Vagina (tissue), 2 donors: ENCODE measurements around the gene ZNF185. TPM values are rescaled to one million over a fixed set of nuclear protein-coding genes. Genes with fewer than 3 reads are reported as not detected.

ENCODE experiments used
- DNase-seq, 2 donors: peaks; one replicate each; pipeline ENCODE4 v3.0.0-alpha.2; 2017; ENCODE audit errors: extremely low spot score in 2 of 2
- H3K27ac ChIP-seq: fragments of 200-600 bp; sonication (generic); one replicate; pipeline ENCODE4 v1.5.1; 2019
- H3K27me3 ChIP-seq: fragments of 200-600 bp; sonication (generic); one replicate; pipeline ENCODE4 v1.5.1; 2019
- H3K36me3 ChIP-seq, 2 donors: fragments of 200-600 bp; sonication (generic); one replicate each; pipeline ENCODE4 v1.5.1; 2017 to 2019
- H3K4me1 ChIP-seq: fragments of 200-600 bp; sonication (generic); one replicate; pipeline ENCODE4 v1.5.1; 2019
- H3K4me3 ChIP-seq, 2 donors: fragments of 200-600 bp; sonication (generic); 1 replicate in 1 of 2; 2 replicates in 1 of 2; pipeline ENCODE4 v1.5.1; 2016 to 2019
- H3K9me3 ChIP-seq: fragments of 200-600 bp; sonication (generic); one replicate; pipeline ENCODE4 v1.5.1; 2019
- CTCF ChIP-seq, 3 experiments: fragments of 450-650 bp in 2 of 3; fragments of 200-600 bp in 1 of 3; sonication (generic) in 1 of 3; IDR thresholded peaks; one replicate each; pipeline ENCODE4 v1.5.1; 2017 to 2019; ENCODE audit warnings: antibody characterized with exemption in 3 of 3, mild to moderate bottlenecking in 2 of 3, moderate library complexity in 2 of 3
- POLR2A ChIP-seq, 2 donors: fragments of 450-650 bp; IDR thresholded peaks; one replicate each; pipeline ENCODE4 v1.6.1; 2017; ENCODE audit warnings: antibody characterized with exemption in 2 of 2, mild to moderate bottlenecking in 2 of 2, moderate library complexity in 2 of 2
- POLR2AphosphoS5 ChIP-seq, 2 donors: sonication (generic); formaldehyde crosslinking; IDR thresholded peaks; one replicate each; pipeline ENCODE4 v1.9.0; 2017; ENCODE audit warnings: antibody characterized with exemption in 2 of 2, mild to moderate bottlenecking in 2 of 2, low read depth in 1 of 2; ENCODE audit not compliant: insufficient read depth in 1 of 2
- intact Hi-C: fragments of 100-400 bp; cut with DNase I; formaldehyde crosslinking; loops from one replicate; pipeline ENCODE4 v1.15.1; 2023
- total RNA-seq: library from RNA; depleted of rRNA; stranded (reverse); fragments of >200 nt; gene quantifications from one replicate; pipeline ENCODE4 v1.2.3, GENCODE V29; 2016

The ZNF185 gene
- total RNA-seq, 1 donor from 2014 or later = 98.2 TPM

GRCh38 chrX:152902502-152902820 is 4.6 kb downstream of the ZNF185 start:
- H3K27me3 ChIP-seq = no peaks in the 10 kb centered on the region
- no peak for DNase-seq
- H3K27ac ChIP-seq = peak overlapping the region; percentile 39
- no peak overlapping the region for H3K4me3 ChIP-seq
- H3K36me3 ChIP-seq = no peaks in the 10 kb centered on the region
- intact Hi-C loops = no loop called here
- H3K9me3 ChIP-seq = no peaks in the 10 kb centered on the region
- TF ChIP-seq POLR2AphosphoS5 (IDR thresholded peaks at IDR 0.05; ENCODE audit: insufficient read depth in 1 of 2, low read depth in 1 of 2) (no peak), CTCF (IDR thresholded peaks at IDR 0.05) (no peak), POLR2A (IDR thresholded peaks at IDR 0.05) (no peak)
- peaks cover 26% of the 10 kb centered on the region for H3K4me1 ChIP-seq

GRCh38 chrX:152903589-152903988 is 5.7 kb downstream of the ZNF185 start:
- no peak for TF ChIP-seq POLR2AphosphoS5 (IDR thresholded peaks at IDR 0.05; ENCODE audit: insufficient read depth in 1 of 2, low read depth in 1 of 2)
- TF ChIP-seq CTCF (IDR thresholded peaks at IDR 0.05) = no peak
- TF ChIP-seq POLR2A (IDR thresholded peaks at IDR 0.05) = no peak
- intact Hi-C loops = no loop called here

DNA sequence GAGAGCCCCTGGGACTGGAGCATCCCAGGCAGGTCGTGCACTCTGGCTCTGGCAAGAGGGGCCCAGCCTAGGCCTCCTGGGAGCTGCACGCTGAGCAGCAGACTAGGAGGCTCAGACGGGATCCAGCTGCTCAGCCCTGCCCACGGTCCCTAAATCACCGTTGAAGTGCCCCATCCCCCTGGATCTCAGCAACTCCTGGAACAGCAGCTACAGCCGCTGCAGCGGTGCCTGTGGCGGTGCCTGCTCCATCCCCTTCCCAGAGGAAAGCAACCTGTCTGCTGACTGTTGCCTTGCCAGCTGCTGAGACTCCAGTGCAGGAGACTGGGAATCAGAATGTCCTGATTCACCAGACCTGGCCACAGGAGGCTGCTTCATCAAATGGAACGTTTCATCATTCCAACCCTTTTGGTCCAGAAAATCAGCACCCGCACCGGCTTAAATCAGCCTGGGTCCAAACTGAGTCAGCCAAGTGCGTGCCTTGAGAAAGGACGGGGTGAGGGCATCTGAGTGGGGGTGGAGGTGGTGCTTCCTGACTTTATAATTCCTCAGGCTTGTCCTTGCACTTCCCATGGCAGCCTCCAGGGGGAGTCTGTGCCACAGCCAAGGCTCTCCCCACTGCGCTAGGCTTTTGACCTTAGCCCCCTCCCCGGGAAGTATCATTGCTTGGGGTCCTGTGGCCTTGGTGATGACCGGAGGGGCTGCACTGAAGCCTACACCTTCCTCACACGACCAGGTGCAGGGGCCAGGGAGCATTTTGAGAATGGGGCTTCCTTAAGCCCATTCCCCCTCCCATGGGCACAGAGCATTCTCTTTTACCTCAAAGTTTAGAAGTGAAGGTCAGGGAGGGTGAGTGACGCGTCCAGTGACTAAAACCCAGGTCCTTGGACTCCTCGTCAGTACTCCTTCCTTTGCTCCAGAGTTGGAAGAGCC is 6.5 kb downstream of the ZNF185 start:
- peaks cover 26% of the 10 kb centered on the region for H3K4me1 ChIP-seq
- no peaks in the 10 kb centered on the region for H3K9me3 ChIP-seq

More at GRCh38 chrX:152903589-152903988, 5.7 kb downstream of the ZNF185 start:
- Histone ChIP-seq H3K4me1 (peaks cover 26% of the 10 kb centered on the region), H3K36me3 (no peaks in the 10 kb centered on the region), H3K27ac (peak overlapping the region; percentile 31), H3K4me3 (no peak overlapping the region), H3K27me3 (no peaks in the 10 kb centered on the region), H3K9me3 (no peaks in the 10 kb centered on the region)
- no peak for DNase-seq

DNA sequence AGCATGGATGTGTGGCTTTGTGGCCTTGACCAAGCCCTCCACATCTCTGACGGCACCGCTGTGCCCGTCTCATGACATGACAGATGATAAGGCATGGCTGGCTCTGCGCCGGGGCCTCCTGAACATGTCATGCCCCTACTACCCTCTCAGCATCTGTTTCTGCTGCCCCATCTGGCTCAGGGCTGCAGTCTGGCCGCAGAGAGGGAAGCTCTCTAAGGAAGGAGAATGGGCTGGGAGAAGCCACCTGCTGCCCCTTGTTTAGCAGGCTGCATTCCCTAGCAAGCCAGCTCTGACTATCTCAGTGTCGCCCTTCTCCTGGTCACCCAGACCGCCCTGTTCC is 7.2 kb downstream of the ZNF185 start:
- intact Hi-C loops = no loop called here
- H3K36me3 ChIP-seq = no peaks in the 10 kb centered on the region
- peaks cover 26% of the 10 kb centered on the region for H3K4me1 ChIP-seq
- DNase-seq = no peak
- peak overlapping the region; percentile 36 for H3K27ac ChIP-seq
- H3K27me3 ChIP-seq = no peaks in the 10 kb centered on the region
- H3K4me3 ChIP-seq = no peak overlapping the region
- TF ChIP-seq POLR2A (IDR thresholded peaks at IDR 0.05) (no peak), CTCF (IDR thresholded peaks at IDR 0.05) (no peak), POLR2AphosphoS5 (IDR thresholded peaks at IDR 0.05; ENCODE audit: insufficient read depth in 1 of 2, low read depth in 1 of 2) (no peak)
- H3K9me3 ChIP-seq = no peaks in the 10 kb centered on the region

More for the DNA sequence above, 6.5 kb downstream of the ZNF185 start:
- H3K4me3 ChIP-seq = no peak overlapping the region
- H3K27ac ChIP-seq = peak overlapping the region; percentile 36
- no peaks in the 10 kb centered on the region for H3K36me3 ChIP-seq
- no peak for DNase-seq
- intact Hi-C loops = no loop called here
- H3K27me3 ChIP-seq = no peaks in the 10 kb centered on the region
- peak in 1 of 2 donors; percentile 41 for TF ChIP-seq POLR2AphosphoS5 (IDR thresholded peaks at IDR 0.05; ENCODE audit: insufficient read depth in 1 of 2, low read depth in 1 of 2)
- peak in 1 of 2 donors; percentile 11 for TF ChIP-seq POLR2A (IDR thresholded peaks at IDR 0.05)
- peak in 1 of 3 experiments; percentile 42 for TF ChIP-seq CTCF (IDR thresholded peaks at IDR 0.05)

DNA sequence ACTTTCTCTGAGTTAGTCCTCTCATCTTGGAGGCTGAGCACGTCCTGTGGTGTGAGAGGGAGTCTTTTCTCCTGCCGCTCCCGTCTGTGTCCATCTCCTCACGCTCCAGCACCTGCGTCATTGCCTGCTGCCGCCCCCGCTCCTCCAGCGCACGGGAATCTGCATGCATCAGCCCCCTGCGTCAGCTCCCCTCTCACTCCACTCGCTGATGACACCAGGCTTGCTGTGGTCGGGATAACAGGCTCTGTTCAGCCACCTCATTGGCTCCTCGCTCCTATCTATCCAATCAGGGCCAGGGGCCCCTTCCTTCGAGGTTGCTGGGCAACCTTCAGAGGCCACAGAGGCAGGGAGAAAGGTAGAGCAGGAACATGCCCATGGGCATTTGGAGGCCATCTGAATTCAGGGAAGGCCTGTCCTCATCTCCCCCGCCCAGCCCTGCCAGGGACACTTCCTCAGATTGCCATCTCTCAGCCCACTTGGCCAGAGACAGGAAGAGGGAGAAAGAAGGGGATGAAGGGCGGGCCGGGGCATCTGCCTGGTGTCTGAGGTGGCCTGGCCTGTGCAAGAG is 9.3 kb downstream of the ZNF185 start:
- TF ChIP-seq POLR2A (IDR thresholded peaks at IDR 0.05) (no peak), CTCF (IDR thresholded peaks at IDR 0.05) (no peak), POLR2AphosphoS5 (IDR thresholded peaks at IDR 0.05; ENCODE audit: insufficient read depth in 1 of 2, low read depth in 1 of 2) (peak in 1 of 2 donors; percentile 46)
- no peaks in the 10 kb centered on the region for H3K36me3 ChIP-seq
- DNase-seq = no peak
- intact Hi-C loops = no loop called here
- peak overlapping the region; percentile 36 for H3K27ac ChIP-seq
- H3K4me3 ChIP-seq = no peak overlapping the region
- no peaks in the 10 kb centered on the region for H3K27me3 ChIP-seq
- H3K4me1 ChIP-seq = peaks cover 26% of the 10 kb centered on the region
- no peaks in the 10 kb centered on the region for H3K9me3 ChIP-seq
